ENCODE measurements around the gene VIT.

Gene VIT

DNA sequence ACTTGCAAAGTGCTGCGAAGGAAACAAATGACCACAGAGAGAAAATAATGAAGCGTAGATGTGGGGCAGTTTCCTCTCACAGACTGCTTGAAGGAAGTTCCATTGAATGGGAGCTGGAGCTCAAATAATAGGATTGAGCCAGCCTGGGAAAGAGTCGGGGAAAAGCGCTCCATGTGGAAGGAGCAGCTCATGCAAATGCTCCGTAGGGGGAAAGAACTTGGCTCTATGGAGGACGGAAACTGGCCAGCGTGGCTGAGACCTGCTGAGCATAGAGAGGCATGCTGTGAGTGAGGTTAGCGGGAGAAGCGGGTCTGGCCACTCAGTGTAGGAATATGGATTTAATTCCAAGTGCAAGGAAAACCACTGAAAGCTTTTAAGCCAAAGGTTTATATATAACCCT is 28.6 kb upstream of the VIT start:
- no peak overlapping the region for H3K4me3 ChIP-seq (ENCODE audit: low read length)
- TF ChIP-seq, protein P1, sequence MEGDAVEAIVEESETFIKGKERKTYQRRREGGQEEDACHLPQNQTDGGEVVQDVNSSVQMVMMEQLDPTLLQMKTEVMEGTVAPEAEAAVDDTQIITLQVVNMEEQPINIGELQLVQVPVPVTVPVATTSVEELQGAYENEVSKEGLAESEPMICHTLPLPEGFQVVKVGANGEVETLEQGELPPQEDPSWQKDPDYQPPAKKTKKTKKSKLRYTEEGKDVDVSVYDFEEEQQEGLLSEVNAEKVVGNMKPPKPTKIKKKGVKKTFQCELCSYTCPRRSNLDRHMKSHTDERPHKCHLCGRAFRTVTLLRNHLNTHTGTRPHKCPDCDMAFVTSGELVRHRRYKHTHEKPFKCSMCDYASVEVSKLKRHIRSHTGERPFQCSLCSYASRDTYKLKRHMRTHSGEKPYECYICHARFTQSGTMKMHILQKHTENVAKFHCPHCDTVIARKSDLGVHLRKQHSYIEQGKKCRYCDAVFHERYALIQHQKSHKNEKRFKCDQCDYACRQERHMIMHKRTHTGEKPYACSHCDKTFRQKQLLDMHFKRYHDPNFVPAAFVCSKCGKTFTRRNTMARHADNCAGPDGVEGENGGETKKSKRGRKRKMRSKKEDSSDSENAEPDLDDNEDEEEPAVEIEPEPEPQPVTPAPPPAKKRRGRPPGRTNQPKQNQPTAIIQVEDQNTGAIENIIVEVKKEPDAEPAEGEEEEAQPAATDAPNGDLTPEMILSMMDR (IDR thresholded peaks at IDR 0.05; ENCODE audit: insufficient read depth, low read depth, low read length, missing control alignments), result no peak
- DNase-seq (ENCODE audit: low read depth), result no peak

DNA sequence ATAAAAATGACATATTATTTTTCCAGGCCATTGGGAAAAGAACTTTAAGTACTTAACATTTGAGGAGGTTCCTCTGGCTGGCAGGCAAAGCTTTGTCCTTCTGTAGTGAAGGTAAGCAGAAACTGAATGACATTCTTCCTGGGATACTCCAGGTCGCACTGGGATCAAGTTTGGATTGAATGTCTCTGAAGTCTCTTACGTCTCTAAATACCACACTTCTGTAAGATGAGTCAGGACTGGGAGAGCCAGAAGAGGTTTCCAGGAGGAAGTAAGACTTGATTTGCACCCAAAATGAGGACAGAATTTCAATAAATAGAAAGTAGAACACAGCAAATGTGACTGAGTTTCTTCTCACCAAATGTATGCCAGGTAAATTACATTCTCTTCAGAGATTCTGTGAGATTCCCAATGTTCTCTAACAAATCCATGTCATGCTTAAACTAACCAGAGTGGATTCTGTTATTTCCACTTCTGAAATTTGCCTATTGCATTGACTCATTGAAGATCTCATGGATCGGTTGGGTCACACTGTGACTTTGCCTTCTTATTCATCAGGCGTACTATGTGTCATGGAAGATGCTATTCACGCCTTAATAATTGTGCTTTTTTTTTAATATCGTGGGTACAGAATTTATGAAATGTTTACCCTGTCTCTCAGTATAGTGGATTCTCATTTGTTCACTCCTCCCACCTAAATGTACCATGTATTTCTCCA is 25.5 kb upstream of the VIT start:
- DNase-seq (ENCODE audit: low read depth), result peak; percentile 41
- no peak overlapping the region for H3K4me3 ChIP-seq (ENCODE audit: low read length)
- TF ChIP-seq, protein P1 (IDR thresholded peaks at IDR 0.05; ENCODE audit: insufficient read depth, low read depth, low read length, missing control alignments), result no peak

DNA sequence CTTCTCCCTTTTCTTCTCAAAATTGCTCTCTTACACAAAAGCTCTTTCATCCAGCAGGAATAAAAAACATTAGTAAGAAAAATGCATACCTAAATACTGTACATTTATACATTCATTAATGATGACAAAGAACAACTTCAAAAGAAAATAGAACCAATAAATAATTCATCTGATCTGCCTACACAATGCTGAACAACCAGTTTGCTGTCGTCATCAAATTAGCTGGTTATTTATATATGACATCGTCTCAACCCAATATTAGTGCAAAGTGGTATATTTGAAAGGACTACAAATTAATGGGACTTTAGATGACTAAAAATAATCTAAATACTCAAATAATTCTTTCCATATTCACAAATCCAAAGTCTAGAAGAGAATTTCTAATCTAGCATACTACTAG is 24.8 kb upstream of the VIT start:
- no peak for DNase-seq (ENCODE audit: low read depth)
- H3K4me3 ChIP-seq (ENCODE audit: low read length), result no peak overlapping the region
- TF ChIP-seq, protein P1 (IDR thresholded peaks at IDR 0.05; ENCODE audit: insufficient read depth, low read depth, low read length, missing control alignments), result no peak

DNA sequence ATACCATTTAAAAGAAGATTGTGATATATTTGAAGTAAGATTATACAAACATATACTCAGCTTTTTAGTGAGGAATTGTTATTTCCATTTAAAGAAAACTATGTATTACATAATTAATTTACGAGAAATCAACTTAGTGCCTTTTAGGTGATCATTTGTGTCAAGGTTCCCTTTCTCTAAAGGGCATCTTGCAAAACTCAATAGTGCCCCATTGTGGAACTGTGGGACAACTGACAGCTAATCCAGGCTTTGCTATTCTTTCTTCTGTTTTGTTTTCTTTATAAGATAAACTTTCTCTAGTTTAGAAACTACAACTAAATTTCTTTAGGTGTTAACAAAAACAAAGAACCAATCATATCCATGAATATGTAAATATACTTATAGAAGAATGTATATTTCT is 24.3 kb upstream of the VIT start:
- H3K4me3 ChIP-seq (ENCODE audit: low read length), result no peak overlapping the region
- TF ChIP-seq, protein P1 (IDR thresholded peaks at IDR 0.05; ENCODE audit: insufficient read depth, low read depth, low read length, missing control alignments), result peak; percentile 72
- peak; percentile 53 for DNase-seq (ENCODE audit: low read depth)

DNA sequence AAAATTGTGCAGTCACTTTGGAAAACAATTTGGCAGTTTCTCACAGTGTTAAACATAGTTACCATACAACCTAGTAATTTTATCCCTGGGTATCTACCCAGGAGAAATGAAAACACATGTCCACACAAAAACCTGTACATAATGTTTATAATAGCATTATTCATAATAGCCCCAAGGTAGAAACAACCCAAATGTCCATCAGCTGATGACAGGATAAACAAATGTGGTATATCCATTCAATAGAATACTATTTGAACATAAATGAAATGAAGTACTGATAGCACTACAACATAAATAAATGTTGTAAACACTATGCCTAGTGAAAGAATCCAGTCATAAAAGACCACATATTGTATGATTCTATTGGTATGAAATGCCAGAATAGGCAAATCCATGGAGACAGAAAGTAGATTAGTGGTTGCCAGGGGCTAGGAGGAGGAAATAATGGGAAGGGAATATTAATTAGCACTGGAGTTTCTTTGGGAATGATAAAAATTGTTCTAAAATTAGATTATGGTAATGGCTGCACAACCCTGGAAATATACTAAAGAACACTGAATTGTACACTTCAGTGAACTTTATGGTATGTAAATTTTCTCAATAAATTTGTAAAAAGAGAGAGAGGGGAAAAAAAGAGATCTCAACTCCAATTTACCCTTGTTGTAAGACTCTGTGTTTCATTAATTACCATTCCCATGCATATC is 20.8 kb upstream of the VIT start:
- DNase-seq (ENCODE audit: low read depth), result peak; percentile 35
- TF ChIP-seq, protein P1 (IDR thresholded peaks at IDR 0.05; ENCODE audit: insufficient read depth, low read depth, low read length, missing control alignments), result no peak
- no peak overlapping the region for H3K4me3 ChIP-seq (ENCODE audit: low read length)

DNA sequence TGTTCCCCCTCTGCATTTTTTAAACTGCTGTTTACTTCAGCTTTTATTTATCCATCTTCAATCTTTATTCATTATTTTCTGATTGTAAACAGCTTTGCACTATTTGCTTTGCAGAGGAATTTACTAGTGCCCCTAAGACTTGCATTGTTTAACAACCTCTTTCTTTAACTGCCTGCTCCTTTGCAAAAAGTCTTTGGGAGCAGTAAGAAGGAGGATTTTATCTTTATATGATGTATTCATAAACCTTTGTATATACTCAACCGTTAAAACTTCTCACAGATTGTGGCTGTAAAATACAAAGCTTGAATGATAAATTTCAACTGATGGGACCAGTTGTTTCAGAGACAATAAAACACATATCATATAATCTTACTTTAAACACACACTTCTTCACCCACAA is 20.1 kb upstream of the VIT start:
- no peak for DNase-seq (ENCODE audit: low read depth)
- TF ChIP-seq, protein P1 (IDR thresholded peaks at IDR 0.05; ENCODE audit: insufficient read depth, low read depth, low read length, missing control alignments), result no peak
- H3K4me3 ChIP-seq (ENCODE audit: low read length), result no peak overlapping the region

All from epithelial cell of esophagus (primary cell).